Measurements from ENCODE around the gene TBC1D22A. TPM values are rescaled to one million over a fixed set of nuclear protein-coding genes. Genes with fewer than 3 reads are reported as not detected.

TBC1D22A gene
- total RNA-seq, 1 experiment from 2014 or later: 20.9 TPM

DNA sequence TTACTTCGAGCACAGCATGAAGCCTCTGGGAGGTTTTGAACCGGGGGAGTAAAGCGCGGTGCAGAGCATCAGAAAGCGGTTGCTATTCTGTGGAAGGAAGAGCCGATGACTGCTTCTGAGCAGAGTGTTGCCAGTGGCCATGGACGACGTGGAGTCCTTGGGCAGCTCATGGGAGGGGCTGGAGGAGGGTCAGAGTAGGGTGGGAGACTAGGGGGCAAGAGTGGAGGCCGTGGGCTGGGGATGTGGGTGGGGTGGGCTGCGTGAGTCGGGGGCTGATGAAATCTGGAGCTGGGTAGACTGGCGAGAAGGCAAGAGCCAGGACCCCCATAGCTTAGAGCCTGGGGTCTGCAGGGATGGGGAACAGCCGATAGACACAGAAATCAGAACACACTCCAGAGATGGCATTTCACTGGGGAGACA lies 40.2 kb downstream of the TBC1D22A start:
- ChIA-PET POLR2A (no interaction called here), CTCF (interaction anchor here (0.6 to 2.4 kb wide), 12 partner anchors 9 to 675 kb away, joined by 3 to 15 read pairs (median 6); partner anchors contain the start of gene TBC1D22A), RAD21 (ENCODE audit: low non-redundant PET in 1 of 2, low total read pairs in 2 of 2, uncharacterized antibody in 2 of 2, unreplicated experiment in 2 of 2) (interaction anchor here (0.6 to 1.6 kb wide), 6 partner anchors 29 to 340 kb away, joined by 3 to 5 read pairs (median 3); no protein-coding TSS in a partner anchor)
- Histone ChIP-seq H3K9me2 (ENCODE audit: insufficient read depth) (no peaks in the 10 kb centered on the region), H3K36me3 (ENCODE audit: control insufficient read depth in 1 of 2, insufficient read depth in 2 of 2, low read length in 2 of 2) (peaks cover 10 to 11% of the 10 kb centered on the region in 2 experiments; a peak in 2 of 4 replicates), H3K4me3 (replicated peaks in 1 of 2; ENCODE audit: low read depth in 1 of 2, low read length in 2 of 2) (no peak overlapping the region), H2AFZ (ENCODE audit: low read depth, low read length, poor library complexity, severe bottlenecking) (no peak overlapping the region), H3K4me1 (ENCODE audit: control insufficient read depth in 1 of 2, insufficient read depth in 2 of 2, low read length in 2 of 2) (peaks cover 3 to 18% of the 10 kb centered on the region in 2 experiments), H3K79me2 (ENCODE audit: insufficient read depth, low read length) (peaks cover 3% of the 10 kb centered on the region; the same call in 1 of the 2 replicates), H3K9ac (ENCODE audit: low read length) (no peak overlapping the region), H3K27me3 (ENCODE audit: insufficient read depth, low read length) (no peaks in the 10 kb centered on the region), H4K20me1 (ENCODE audit: insufficient read depth) (no peaks in the 10 kb centered on the region), H3K4me2 (ENCODE audit: low read length) (no peak overlapping the region), H3K9me3 (ENCODE audit: control insufficient read depth in 1 of 2, insufficient read depth in 1 of 2, low read depth in 1 of 2, low read length in 2 of 2) (no peaks in the 10 kb centered on the region), H3K27ac (ENCODE audit: low read depth, low read length) (no peak overlapping the region)
- intact Hi-C loops (cut with micrococcal nuclease): loop anchor here (5.0 kb wide), 1 partner anchor 240 kb away; no protein-coding TSS in a partner anchor
- ATAC-seq (no peak), DNase-seq (ENCODE audit: low read depth, low spot score) (no peak)
- BruUV-seq (replicated peaks): no TSS peak
- no peak for TF ChIP-seq EZH2 (IDR thresholded peaks at IDR 0.05)
- TF ChIP-seq YY1 (IDR thresholded peaks at IDR 0.05; ENCODE audit: extremely low read depth, insufficient replicate concordance, low read depth, low read length): no peak
- no peak for TF ChIP-seq CEBPB (IDR thresholded peaks at IDR 0.05; ENCODE audit: low read depth)
- TF ChIP-seq SP1 (IDR thresholded peaks at IDR 0.05; ENCODE audit: low read depth): no peak
- no peak for TF ChIP-seq POLR2AphosphoS5 (IDR thresholded peaks at IDR 0.05; ENCODE audit: low read depth, low read length)
- TF ChIP-seq RAD21 (IDR thresholded peaks at IDR 0.05; ENCODE audit: low read depth): no peak
- TF ChIP-seq, protein P1, sequence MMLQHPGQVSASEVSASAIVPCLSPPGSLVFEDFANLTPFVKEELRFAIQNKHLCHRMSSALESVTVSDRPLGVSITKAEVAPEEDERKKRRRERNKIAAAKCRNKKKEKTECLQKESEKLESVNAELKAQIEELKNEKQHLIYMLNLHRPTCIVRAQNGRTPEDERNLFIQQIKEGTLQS (IDR thresholded peaks at IDR 0.05): no peak
- TF ChIP-seq, protein P2, sequence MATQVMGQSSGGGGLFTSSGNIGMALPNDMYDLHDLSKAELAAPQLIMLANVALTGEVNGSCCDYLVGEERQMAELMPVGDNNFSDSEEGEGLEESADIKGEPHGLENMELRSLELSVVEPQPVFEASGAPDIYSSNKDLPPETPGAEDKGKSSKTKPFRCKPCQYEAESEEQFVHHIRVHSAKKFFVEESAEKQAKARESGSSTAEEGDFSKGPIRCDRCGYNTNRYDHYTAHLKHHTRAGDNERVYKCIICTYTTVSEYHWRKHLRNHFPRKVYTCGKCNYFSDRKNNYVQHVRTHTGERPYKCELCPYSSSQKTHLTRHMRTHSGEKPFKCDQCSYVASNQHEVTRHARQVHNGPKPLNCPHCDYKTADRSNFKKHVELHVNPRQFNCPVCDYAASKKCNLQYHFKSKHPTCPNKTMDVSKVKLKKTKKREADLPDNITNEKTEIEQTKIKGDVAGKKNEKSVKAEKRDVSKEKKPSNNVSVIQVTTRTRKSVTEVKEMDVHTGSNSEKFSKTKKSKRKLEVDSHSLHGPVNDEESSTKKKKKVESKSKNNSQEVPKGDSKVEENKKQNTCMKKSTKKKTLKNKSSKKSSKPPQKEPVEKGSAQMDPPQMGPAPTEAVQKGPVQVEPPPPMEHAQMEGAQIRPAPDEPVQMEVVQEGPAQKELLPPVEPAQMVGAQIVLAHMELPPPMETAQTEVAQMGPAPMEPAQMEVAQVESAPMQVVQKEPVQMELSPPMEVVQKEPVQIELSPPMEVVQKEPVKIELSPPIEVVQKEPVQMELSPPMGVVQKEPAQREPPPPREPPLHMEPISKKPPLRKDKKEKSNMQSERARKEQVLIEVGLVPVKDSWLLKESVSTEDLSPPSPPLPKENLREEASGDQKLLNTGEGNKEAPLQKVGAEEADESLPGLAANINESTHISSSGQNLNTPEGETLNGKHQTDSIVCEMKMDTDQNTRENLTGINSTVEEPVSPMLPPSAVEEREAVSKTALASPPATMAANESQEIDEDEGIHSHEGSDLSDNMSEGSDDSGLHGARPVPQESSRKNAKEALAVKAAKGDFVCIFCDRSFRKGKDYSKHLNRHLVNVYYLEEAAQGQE (IDR thresholded peaks at IDR 0.05; ENCODE audit: low read depth): no peak
- TF ChIP-seq SIN3A (IDR thresholded peaks at IDR 0.05; ENCODE audit: low read depth): no peak
- TF ChIP-seq POLR2A (IDR thresholded peaks at IDR 0.05; ENCODE audit: borderline replicate concordance, extremely low read depth, insufficient read depth, insufficient read length): no peak
- TF ChIP-seq EZH2phosphoT487 (IDR thresholded peaks at IDR 0.05; ENCODE audit: borderline replicate concordance): no peak
- TF ChIP-seq, protein P3, sequence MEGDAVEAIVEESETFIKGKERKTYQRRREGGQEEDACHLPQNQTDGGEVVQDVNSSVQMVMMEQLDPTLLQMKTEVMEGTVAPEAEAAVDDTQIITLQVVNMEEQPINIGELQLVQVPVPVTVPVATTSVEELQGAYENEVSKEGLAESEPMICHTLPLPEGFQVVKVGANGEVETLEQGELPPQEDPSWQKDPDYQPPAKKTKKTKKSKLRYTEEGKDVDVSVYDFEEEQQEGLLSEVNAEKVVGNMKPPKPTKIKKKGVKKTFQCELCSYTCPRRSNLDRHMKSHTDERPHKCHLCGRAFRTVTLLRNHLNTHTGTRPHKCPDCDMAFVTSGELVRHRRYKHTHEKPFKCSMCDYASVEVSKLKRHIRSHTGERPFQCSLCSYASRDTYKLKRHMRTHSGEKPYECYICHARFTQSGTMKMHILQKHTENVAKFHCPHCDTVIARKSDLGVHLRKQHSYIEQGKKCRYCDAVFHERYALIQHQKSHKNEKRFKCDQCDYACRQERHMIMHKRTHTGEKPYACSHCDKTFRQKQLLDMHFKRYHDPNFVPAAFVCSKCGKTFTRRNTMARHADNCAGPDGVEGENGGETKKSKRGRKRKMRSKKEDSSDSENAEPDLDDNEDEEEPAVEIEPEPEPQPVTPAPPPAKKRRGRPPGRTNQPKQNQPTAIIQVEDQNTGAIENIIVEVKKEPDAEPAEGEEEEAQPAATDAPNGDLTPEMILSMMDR (IDR thresholded peaks at IDR 0.05 in 2 of 3, conservative IDR thresholded peaks at IDR 0.05 in 1 of 3; ENCODE audit: borderline replicate concordance in 1 of 3, insufficient read depth in 1 of 3, low read depth in 2 of 3, low read length in 2 of 3): no peak
- no peak for TF ChIP-seq ZFX (IDR thresholded peaks at IDR 0.05)
- no peak for TF ChIP-seq CBX3 (IDR thresholded peaks at IDR 0.05; ENCODE audit: low read depth)
- no peak for TF ChIP-seq FOSL1 (IDR thresholded peaks at IDR 0.05; ENCODE audit: low read depth)
- no peak for TF ChIP-seq TCF7L2 (IDR thresholded peaks at IDR 0.05; ENCODE audit: borderline replicate concordance, extremely low read depth, insufficient read depth, insufficient read length)
- TF ChIP-seq ZBTB33 (IDR thresholded peaks at IDR 0.05; ENCODE audit: extremely low read depth, insufficient replicate concordance, low read length): no peak
